Astrocyte of the spinal cord (primary cell): Measurements from ENCODE around the gene AP3S1.
A peak's percentile ranks its signal among the peaks of the same experiment; 100 is the strongest.

Source experiments
- DNase-seq: peaks from one replicate; pipeline ENCODE4 v3.0.0; 2011; ENCODE audit warnings: low read depth, low spot score
- H3K4me3 ChIP-seq: 2 replicates; pipeline ENCODE4 v1.5.1; 2011; ENCODE audit warnings: low read depth, mild to moderate bottlenecking, low read length, moderate library complexity
- CTCF ChIP-seq: IDR thresholded peaks from 2 replicates; pipeline ENCODE4 v1.5.1; 2012; ENCODE audit warnings: low read depth, mild to moderate bottlenecking, low read length, inconsistent platforms
- in situ Hi-C: cut with HindIII; loops from 2 replicates; pipeline ENCODE4 v1.10.0; 2017; ENCODE audit warnings: low sequenced_read_pairs

AP3S1 gene

GRCh38 chr5:115847290-115847689, 5.6 kb downstream of the AP3S1 start:
- TF ChIP-seq CTCF, result no peak
- in situ Hi-C loops, result no loop called here
- no peak for DNase-seq
- no peak overlapping the region for H3K4me3 ChIP-seq

DNA sequence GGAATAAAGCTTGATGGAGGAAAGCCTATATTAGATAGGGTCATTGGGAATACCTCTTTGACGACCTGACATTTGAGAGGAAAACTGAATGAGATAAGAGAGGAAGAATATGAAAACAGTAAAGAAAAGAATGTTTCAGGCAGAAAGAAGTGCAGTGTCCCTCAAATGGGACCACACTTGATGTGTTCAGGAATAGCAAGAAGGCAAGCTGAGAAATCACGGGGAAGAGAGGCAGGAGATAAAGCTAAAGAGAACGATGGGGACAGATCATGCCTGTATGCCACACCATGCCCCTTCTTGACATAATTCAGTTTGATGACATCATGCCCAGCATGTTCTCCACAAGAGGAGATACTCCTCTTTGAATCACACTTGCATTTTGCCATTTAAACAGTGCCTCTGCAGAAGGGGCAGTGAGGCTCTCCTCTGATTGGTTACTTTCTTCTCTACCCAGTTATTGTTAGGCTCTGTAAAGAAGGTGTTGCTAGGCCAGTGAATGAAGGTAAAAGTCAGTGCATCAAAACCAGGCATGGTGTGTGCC, 7.6 kb downstream of the AP3S1 start:
- no peak for DNase-seq
- no peak overlapping the region for H3K4me3 ChIP-seq
- no peak for TF ChIP-seq CTCF
- in situ Hi-C loops, result no loop called here

- in situ Hi-C loops, result no loop called here
- peak; percentile 25 for DNase-seq
- TF ChIP-seq CTCF, result no peak
- no peak overlapping the region for H3K4me3 ChIP-seq
These were observed 9.1 kb downstream of the AP3S1 start for GRCh38 chr5:115850744-115851416.

- TF ChIP-seq CTCF, result no peak
- no peak overlapping the region for H3K4me3 ChIP-seq
- in situ Hi-C loops, result no loop called here
- no peak for DNase-seq
These were observed 12.4 kb downstream of the AP3S1 start for GRCh38 chr5:115854139-115854538.

DNA sequence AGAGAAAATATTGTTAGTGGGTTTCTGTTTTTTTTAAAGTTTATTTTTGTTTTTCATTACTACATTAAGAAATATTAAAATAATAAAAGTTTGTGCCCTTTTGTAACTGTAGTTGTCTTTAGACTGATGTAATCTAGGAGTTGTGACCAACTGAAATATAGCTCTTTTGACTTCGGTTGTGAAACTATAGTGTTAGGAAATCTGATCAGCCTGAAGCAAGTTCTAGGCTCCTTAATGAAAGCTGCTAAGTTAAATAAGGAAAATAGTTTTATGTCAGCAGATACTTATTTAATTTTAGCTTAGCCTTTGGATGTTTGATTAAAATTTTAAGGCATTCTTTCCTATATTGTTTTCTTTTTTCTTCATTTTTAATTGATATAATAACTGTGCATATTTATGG, 14.2 kb downstream of the AP3S1 start:
- H3K4me3 ChIP-seq, result no peak overlapping the region
- in situ Hi-C loops, result no loop called here
- no peak for DNase-seq
- TF ChIP-seq CTCF, result no peak

- no peak for TF ChIP-seq CTCF
- in situ Hi-C loops, result no loop called here
- DNase-seq, result no peak
- H3K4me3 ChIP-seq, result no peak overlapping the region
These were observed 15.3 kb downstream of the AP3S1 start for GRCh38 chr5:115857057-115857479.
